AG08395 (cell line): ENCODE results near the gene TNRC6B.
A peak's percentile ranks its signal among the peaks of the same experiment; 100 is the strongest.

Experiments used
- DNase-seq: peaks from one replicate; pipeline ENCODE4 v3.0.0; 2012; ENCODE audit warnings: mixed read lengths, low spot score

TNRC6B gene

GRCh38 chr22:40328546-40329456 is 151.1 kb downstream of the TNRC6B start:
- DNase-seq = no peak

DNA sequence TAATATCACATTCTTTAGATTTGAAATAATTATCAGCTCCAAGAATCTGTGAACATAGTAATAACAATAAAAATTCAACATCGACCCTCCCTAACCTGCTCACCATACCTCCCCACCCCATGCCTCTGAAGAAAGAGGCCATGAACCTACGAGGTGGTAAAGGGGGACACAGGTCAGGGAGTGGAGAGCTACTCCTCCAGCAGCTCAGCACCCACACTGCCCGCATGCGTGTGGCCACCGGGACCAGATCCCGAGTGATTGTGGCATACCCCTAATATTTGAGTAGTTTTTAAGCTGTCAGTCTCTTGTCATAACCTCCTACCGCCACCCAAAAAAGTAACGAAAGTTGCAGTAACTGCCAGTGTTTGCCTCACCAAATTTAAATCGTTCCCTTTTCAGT is 151.7 kb downstream of the TNRC6B start:
- no peak for DNase-seq

GRCh38 chr22:40330086-40330485 is 152.4 kb downstream of the TNRC6B start:
- DNase-seq = no peak

GRCh38 chr22:40330615-40331014 is 152.9 kb downstream of the TNRC6B start:
- no peak for DNase-seq

- DNase-seq = no peak
Observed at GRCh38 chr22:40331706-40332105, 154.0 kb downstream of the TNRC6B start.

DNA sequence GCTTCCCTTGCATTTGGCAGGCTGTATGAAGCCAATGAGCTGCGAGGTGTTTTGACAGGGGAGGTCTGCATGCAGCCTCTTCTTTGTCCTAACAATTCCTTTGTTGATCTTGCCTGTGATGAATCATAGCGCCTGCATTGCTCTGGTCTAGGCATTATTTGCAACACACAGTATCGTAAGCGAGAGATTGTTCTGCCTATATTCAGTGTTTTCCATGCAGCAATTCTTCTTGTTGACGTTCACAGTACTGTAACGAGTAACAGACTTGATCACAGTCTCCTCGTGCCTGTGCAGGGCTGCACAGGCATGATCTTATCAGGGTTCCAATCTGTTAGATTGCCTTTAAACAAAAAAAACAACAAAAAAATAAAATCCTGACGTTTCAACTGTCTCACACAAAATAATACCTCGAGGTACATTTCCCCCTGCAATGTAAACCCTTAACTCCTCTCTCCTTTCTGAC is 154.6 kb downstream of the TNRC6B start:
- no peak for DNase-seq

- no peak for DNase-seq
Observed at GRCh38 chr22:40334060-40334459, 156.3 kb downstream of the TNRC6B start.

DNA sequence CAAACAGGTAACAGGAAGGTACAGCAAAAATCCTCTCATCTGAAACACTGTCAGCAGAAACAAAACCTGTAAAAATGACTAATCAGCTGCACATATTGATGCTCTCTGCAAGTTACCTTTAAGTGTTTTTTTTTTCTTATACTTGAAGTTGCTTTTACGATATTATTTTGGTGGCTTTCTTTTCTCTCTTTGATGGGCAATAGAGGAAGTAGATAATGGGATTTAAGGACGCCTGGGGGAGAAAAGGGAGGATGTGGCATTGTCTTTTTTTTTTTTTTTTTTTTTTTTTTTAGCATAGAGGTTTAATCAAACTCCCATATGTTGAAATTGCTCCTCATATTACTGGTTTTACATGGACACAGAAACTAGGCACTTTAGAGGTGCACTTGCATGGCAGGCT is 157.2 kb downstream of the TNRC6B start:
- DNase-seq = no peak

- DNase-seq = no peak
Observed at GRCh38 chr22:40335358-40335757, 157.6 kb downstream of the TNRC6B start.

- no peak for DNase-seq
Observed at GRCh38 chr22:40340044-40340443, 162.3 kb downstream of the TNRC6B start.

DNA sequence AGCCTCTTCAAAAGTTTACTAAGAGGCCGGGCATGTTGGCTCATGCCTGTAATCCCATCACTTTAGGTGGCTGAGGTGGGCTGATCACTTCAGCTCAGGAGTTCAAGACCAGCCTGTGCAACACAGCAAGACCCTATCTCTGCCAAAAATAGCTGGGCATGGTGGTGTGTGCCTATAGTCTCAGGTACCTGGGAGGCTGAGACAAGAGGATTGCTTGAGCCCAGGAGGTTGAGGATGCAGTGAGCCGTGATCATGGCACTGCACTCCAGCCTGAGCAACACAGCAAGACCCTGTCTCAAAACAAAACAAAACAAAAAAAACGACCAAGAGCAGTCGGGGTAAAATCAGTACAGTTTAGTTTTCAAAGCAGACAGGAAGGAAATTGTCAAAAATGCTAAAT is 163.9 kb downstream of the TNRC6B start:
- no peak for DNase-seq

- DNase-seq = no peak
Observed at GRCh38 chr22:40342521-40342920, 164.8 kb downstream of the TNRC6B start.

DNA sequence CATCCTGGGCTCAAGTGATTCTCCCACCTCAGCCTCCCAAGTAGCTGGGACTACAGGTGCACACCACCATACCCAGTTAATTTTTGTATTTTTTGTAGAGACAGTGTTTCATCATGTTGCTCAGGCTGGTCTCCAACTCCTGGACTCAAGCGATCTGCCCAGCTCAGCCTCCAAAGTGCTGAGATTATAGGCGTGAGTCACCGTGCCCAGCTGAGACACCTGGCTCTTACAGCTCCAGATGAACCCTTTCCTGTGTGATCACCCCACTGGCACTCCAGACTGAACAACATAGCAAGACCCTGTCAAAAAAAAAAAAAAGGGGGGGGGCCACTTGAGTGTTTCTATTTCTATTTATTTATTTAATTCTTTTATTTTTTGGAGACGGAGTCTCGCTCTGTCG is 167.5 kb downstream of the TNRC6B start:
- no peak for DNase-seq

- DNase-seq = peak; percentile 40
Observed at GRCh38 chr22:40345815-40346184, 168.1 kb downstream of the TNRC6B start.

GRCh38 chr22:40346185-40347118 is 168.7 kb downstream of the TNRC6B start, which contains the start of gene ADSL:
Gene ADSL, plus strand, starts transcription at chr22:40346500. Its CDS starts 59 bp downstream, at chr22:40346559.
- DNase-seq = peak; percentile 94

- DNase-seq = no peak
Observed at GRCh38 chr22:40347300-40347699, 169.6 kb downstream of the TNRC6B start.

DNA sequence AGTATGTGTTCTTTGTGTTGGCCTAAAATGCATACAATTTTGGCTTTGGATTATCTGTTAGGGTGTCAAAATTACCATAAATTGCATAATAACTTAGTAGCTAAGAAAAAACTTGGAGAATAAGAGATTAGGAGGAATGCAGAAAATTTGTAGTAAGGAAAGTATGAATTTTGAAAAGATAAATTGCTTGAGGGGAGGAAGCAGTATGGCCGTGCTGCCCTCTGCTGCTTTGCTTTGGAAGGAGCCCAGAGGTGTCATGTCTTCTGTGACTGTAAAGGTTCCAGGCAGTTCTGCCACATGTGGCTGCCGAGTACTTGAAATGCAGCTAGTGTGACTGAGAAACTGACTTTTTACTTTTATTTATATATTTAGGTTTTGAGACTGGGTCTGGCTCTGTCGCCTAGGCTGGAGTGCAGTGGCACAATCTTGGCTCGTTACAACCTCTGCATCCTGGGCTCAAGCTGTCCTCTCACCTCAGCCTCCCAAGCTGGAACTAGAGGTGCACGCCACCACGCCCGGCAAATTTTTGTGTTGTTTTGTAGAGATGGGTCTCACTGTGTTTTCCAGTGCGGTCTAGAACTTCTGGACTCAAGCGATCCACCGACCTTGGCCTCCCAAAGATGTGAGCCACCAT is 170.4 kb downstream of the TNRC6B start:
- peak; percentile 77 for DNase-seq

DNA sequence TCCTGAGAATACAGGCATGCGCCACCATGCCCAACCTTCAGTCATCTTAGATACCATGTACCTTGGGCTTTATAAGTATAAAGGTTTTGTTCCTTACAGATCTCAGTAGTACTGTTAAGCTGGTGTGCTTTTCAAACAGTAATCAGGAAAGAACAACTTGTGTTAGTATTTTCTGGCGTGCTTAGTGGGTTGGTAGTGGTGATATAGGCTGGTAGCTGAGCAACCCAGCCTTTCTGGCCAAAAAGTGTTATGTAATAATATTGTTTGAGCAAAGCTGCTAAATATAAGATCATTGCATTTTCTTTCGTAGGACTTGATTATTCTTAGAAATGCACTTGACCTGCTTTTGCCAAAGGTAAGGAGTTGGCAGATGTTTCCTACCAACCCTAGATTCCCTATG is 175.0 kb downstream of the TNRC6B start:
- DNase-seq = no peak

DNA sequence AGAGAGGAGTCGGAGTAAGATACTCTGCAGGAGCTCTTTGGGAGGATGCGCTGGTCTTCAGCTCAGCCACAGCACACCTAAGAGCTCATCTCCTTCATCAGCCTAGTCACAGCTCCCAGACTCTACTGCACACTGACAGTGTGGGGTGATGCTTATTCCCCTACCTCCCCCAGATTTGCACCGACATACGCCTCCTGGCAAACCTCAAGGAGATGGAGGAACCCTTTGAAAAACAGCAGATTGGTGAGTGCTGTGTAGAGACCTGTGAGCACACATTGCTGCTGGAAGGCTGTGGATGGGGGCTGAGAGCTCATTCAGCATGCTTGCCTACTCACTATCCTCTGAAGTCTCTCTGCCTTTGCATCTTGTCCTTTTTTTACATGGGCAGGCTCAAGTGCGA is 183.4 kb downstream of the TNRC6B start:
- no peak for DNase-seq

DNA sequence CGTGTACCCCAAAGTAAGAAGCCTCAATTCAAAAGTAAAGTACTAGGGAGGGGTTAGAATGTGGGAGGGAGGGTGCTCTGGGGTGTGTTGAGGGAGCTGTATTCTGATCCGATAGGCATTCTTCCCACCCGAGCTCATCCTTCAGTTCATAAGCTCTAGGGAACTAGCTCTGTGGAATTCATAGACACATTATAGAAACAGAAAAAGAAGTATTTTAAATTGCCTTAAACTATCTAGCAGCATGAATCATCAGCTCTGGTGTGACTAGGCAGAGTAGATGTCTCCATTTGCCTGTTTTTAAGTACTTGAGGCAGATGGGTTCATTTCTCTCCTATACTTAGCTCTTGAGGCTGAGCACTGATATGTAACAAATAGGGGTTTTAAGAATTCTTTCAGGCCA is 185.3 kb downstream of the TNRC6B start:
- DNase-seq = peak; percentile 72

DNA sequence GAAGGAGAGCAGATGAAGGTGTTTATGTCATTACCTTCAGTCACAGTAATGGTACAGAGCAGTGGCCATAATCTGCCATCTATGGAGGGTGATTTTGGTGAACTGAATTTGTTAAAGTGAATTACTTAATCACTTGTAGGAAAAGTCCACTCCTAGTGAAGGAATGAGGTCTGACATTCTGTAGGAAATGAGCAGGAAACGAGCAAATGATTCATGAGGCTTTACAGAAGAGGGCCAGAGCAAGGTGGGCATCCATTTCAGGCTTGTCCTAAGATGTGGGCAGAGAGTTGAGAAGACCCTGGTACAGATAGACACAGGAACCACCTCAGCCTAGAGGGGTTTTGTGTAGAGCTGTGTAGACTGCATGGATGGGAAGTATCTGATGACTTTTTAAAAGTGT is 186.7 kb downstream of the TNRC6B start:
- DNase-seq = no peak

- DNase-seq = no peak
Observed at GRCh38 chr22:40366068-40366467, 188.3 kb downstream of the TNRC6B start.
